ENCODE measurements around the gene TDRD7.

DNA sequence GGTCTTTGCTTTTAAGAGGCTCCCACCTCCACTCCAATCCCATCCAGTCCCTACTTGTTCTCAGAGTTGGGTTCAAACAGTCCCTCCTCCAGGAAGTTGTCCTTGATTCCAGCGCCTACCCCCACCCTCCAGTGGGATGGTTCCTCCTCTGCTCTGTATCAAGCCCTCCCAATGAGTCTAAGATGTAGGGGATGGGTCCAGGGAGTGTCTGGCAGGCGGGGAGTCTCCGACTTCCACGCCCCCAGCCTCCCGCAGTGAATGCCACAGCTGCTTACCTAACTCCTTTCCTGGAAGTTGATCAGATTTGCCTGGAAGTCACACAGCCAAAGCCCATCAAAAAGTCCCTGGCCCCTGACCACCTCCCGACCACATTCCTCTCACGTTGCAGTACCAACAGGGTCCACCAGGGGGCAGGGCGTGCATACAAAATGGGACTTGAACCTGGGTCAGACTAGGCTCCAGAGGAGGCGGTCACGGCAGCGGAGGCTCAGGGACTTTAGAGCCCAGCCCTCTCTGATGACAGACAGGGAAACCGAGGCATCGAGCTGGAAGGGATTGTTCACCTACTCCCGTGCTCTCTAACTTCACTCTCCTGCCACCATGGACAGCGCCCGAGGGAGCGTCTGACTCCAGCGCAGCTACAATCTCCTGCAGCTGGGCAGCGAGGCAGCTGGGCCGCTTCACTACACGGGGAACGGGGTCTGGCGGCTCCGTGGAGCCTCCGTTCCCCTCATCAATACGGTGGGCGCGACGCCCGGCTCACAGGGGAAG lies 25.0 kb upstream of the TDRD7 start:
- TF ChIP-seq TAF1 (IDR thresholded peaks at IDR 0.05; ENCODE audit: borderline replicate concordance, low read depth, low read length): no peak
- TF ChIP-seq POLR2A (IDR thresholded peaks at IDR 0.05; ENCODE audit: low read depth, low read length): no peak
